H7 (cell line): ENCODE data around the gene HIVEP1. TPM values are rescaled to one million over a fixed set of nuclear protein-coding genes. Genes with fewer than 3 reads are reported as not detected.

Source experiments
- DNase-seq: peaks from one replicate; pipeline ENCODE4 v3.0.0; 2012
- H3K27me3 ChIP-seq: 2 replicates; pipeline ENCODE4 v1.6.0; 2011; ENCODE audit warnings: mild to moderate bottlenecking, low read length; ENCODE audit not compliant: control insufficient read depth, insufficient read depth
- H3K36me3 ChIP-seq: replicated peaks from 2 replicates; pipeline ENCODE4 v1.5.1; 2011; ENCODE audit warnings: low read length; ENCODE audit not compliant: control insufficient read depth, insufficient read depth
- H3K4me3 ChIP-seq: 2 replicates; pipeline ENCODE4 v1.5.1; 2011; ENCODE audit warnings: low read depth, mild to moderate bottlenecking, control low read depth, low read length, moderate library complexity; ENCODE audit not compliant: insufficient read depth
- total RNA-seq: library from RNA; depleted of rRNA; stranded (reverse); fragments of >200 nt; shearing (Covaris generic); gene quantifications from 2 replicates; pipeline ENCODE4 v1.2.3, GENCODE V29; 2014

The HIVEP1 gene
- total RNA-seq, 1 experiment from 2014 or later, result 13.3 TPM

DNA sequence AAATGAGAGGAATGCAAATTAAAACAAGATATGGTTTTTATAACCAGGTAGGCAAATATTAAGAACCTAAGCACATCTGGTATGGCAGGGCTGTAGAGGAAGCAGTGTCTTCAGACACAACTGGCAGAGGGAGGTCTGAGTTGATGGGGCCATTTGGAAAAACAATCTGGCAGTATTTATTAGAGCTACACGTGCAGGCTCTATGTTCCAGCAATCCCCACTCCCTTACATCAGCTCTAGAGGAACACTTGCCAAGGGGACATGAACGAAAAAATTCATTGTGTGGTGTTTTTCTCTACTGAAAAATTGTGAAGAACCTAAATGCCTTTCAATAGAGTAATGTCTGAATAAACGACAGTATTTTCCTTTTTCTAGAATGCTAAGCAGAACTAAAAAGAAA lies 166.4 kb downstream of the HIVEP1 start:
- Histone ChIP-seq H3K27me3 (no peaks in the 10 kb centered on the region), H3K4me3 (no peak overlapping the region), H3K36me3 (no peaks in the 10 kb centered on the region)
- DNase-seq, result no peak

DNA sequence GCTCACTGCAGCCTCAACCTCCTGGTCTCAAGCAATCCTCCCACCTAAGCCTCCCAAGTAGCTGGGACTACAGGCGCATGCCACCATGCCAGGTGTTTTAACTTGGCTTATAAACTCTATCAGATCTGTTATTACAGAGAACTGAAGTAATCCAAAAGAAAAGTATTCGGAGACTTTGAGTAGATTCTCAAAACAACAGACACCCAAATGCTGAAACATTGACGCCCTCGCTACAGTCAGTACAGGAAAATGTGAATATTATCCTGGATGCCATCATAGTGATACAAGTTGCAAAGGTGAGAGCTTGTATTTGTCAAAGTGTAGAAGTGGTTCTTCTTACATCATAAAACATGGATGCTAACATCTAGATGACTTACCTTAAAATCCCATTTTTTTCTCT lies 169.4 kb downstream of the HIVEP1 start:
- Histone ChIP-seq H3K36me3 (no peaks in the 10 kb centered on the region), H3K27me3 (no peaks in the 10 kb centered on the region), H3K4me3 (no peak overlapping the region)
- no peak for DNase-seq

GRCh38 chr6:12182676-12183075 lies 170.6 kb downstream of the HIVEP1 start:
- Histone ChIP-seq H3K4me3 (no peak overlapping the region), H3K36me3 (no peaks in the 10 kb centered on the region), H3K27me3 (no peaks in the 10 kb centered on the region)
- no peak for DNase-seq

DNA sequence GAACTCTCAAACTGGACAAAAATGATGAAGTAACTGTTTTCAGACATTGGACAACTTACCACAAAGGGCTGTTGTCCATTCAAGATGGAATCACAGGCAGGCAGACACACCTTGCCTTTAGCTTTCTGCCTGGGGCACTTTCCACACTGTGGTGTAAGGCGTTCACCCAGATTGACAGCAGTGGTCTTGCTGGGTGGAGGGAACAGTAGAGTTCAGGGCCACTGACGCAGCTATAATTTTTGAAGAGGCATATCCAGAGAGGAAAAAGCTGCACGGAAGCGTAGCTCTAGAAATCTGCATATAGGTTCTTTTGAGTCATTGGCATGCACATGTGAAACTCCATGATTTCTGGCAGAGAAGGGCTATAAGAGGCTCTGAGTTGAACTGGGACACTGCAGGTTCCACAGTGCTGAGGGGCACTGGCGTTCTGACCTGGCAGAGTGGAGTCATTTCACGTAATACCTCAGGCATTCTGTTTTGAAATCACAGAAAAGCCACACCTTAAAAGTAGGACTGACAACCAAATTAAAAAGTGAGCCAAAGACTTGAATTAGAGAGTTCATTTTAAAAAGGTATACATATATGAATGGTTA lies 173.1 kb downstream of the HIVEP1 start:
- DNase-seq, result no peak
- H3K4me3 ChIP-seq, result no peak overlapping the region
- H3K36me3 ChIP-seq, result no peaks in the 10 kb centered on the region
- no peaks in the 10 kb centered on the region for H3K27me3 ChIP-seq

- no peak for DNase-seq
- Histone ChIP-seq H3K36me3 (no peaks in the 10 kb centered on the region), H3K27me3 (no peaks in the 10 kb centered on the region), H3K4me3 (no peak overlapping the region)
Observed at GRCh38 chr6:12186528-12186927, 174.4 kb downstream of the HIVEP1 start.

GRCh38 chr6:12189150-12189549 lies 177.0 kb downstream of the HIVEP1 start:
- DNase-seq, result no peak
- H3K4me3 ChIP-seq, result no peak overlapping the region
- H3K27me3 ChIP-seq, result no peaks in the 10 kb centered on the region
- H3K36me3 ChIP-seq, result no peaks in the 10 kb centered on the region

- no peaks in the 10 kb centered on the region for H3K36me3 ChIP-seq
- no peaks in the 10 kb centered on the region for H3K27me3 ChIP-seq
- H3K4me3 ChIP-seq, result no peak overlapping the region
- no peak for DNase-seq
Observed at GRCh38 chr6:12189661-12190060, 177.5 kb downstream of the HIVEP1 start.

DNA sequence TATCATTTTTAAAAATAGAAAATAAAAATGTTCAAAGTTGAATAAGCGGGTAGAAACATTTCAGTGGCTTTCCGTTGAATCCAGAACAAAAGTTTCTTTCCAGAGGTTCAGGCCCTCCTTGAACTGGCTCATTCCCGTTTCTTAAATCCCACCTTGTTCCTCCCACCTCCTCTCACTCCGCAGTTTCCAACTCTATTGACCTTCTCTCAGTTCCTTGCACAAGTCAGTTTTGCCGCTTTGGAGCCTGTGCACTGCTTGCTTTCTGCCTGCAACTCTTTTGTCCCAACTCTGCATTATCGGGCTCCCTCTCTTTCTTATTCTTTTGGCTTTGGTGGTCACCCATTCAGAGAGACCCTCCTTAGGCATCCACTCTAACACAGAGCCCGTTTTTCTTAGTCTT lies 178.1 kb downstream of the HIVEP1 start:
- H3K36me3 ChIP-seq, result no peaks in the 10 kb centered on the region
- H3K27me3 ChIP-seq, result no peaks in the 10 kb centered on the region
- H3K4me3 ChIP-seq, result no peak overlapping the region
- DNase-seq, result no peak

GRCh38 chr6:12196326-12196936 lies 184.3 kb downstream of the HIVEP1 start:
- no peaks in the 10 kb centered on the region for H3K27me3 ChIP-seq
- H3K4me3 ChIP-seq, result no peak overlapping the region
- DNase-seq, result no peak
- no peaks in the 10 kb centered on the region for H3K36me3 ChIP-seq

DNA sequence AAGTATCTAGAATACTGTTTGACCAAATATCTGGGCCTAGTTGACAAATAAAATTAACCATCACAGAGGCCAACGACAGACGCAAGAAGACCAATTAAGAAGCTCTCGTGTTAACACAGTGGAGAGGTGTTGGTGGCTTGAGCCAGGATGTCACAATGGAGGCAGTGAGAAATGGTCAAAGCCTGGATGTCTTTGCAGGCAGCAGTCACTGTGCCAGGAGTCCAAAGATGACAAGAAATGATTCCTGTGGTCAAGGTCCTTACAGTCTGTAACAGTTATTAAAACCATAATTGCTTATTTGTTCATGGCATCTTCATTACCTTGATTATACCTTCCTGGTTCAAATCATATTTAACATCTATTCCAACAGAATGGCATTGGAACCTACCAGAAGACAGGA lies 186.7 kb downstream of the HIVEP1 start:
- Histone ChIP-seq H3K4me3 (no peak overlapping the region), H3K36me3 (no peaks in the 10 kb centered on the region), H3K27me3 (no peaks in the 10 kb centered on the region)
- no peak for DNase-seq

DNA sequence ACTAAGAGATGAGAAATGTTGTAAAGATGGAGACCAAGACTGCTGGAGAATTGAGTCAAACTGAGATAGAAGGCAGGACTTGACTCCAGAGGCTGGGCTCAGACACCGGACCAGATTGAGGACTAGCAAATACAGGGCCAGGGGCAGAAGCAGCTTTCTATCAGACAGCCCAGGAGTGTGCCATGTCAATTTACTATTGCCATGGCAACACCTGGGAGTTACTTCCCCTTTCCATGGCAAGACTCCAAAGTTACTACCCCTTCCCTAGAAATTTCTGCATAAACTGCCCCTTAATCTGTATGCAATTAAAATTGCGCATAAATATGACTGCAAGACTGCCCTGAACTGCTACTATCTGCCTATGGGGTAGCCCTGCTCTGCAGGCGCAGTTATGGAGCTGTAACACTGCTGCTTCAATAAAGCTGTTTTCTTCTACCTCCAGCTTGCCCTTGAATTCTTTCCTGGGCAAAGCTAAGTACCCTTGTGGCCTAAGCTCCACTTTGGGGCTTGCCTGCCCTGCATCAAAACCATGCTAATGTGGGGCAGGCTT lies 188.0 kb downstream of the HIVEP1 start:
- Histone ChIP-seq H3K4me3 (no peak overlapping the region), H3K27me3 (no peaks in the 10 kb centered on the region), H3K36me3 (no peaks in the 10 kb centered on the region)
- no peak for DNase-seq

DNA sequence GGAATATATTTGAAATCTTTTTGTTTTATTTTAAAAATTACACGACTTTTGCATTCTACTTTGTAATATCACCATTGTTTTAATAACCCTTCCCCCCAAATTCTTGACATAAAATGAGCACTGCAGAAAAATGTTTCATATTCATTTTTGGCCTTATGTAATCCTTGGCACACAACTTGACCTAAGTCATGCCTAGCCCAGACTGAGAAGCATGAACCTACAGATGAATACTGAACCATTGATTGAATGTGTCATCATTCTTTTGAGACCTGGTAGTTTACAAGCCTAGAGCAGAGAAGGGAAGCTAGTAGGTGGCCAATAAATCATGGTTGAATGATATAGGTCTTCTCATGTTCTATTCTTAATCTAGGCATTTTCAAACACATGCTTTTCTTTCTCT lies 188.6 kb downstream of the HIVEP1 start:
- Histone ChIP-seq H3K36me3 (no peaks in the 10 kb centered on the region), H3K27me3 (no peaks in the 10 kb centered on the region), H3K4me3 (no peak overlapping the region)
- no peak for DNase-seq

DNA sequence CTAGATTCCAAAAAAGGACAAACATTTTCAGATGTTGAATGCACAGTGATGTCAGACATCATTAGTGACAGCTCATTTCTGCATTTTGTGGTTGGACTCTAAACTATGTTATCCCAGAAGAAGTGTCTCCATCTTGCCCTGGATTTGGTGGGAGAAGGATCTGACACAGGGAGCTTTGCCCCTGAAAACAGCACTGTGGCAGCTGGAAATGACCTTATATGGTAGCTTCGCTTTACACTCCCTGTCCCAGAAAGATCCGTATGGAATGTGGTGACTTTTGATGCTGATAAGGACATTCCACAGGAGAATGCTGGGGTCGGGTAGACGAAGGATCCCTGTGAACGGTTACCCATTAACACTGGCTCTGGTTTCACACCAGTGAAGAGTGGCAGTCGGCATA lies 190.9 kb downstream of the HIVEP1 start:
- no peak overlapping the region for H3K4me3 ChIP-seq
- H3K36me3 ChIP-seq, result no peaks in the 10 kb centered on the region
- H3K27me3 ChIP-seq, result no peaks in the 10 kb centered on the region
- peak; percentile 22 for DNase-seq

- no peak for DNase-seq
Observed at GRCh38 chr6:12208190-12208589, 196.1 kb downstream of the HIVEP1 start.

DNA sequence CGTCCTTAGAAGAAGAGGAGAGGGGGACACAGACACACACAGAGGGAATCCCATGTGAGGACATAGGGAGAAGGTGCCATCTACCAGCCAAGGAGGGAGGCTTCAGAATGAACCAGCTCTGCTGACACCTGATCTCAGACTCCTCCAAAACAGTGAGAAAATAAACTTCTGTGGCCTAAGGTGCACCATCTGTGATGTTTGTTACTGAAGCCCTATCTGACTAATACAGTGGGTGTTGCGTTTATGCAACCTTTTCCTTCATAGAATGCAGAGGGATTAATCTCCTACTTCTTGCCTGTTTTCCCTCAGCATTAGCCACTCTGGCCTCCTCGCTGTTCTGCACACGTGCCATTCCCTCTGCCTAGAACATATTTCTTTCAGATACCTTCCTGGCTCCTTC lies 196.6 kb downstream of the HIVEP1 start:
- no peak for DNase-seq
- no peak overlapping the region for H3K4me3 ChIP-seq

More at GRCh38 chr6:12208190-12208589, 196.1 kb downstream of the HIVEP1 start:
- Histone ChIP-seq H3K4me3 (no peak overlapping the region), H3K36me3 (no peaks in the 10 kb centered on the region), H3K27me3 (no peaks in the 10 kb centered on the region)

More for the DNA sequence above, 196.6 kb downstream of the HIVEP1 start:
- Histone ChIP-seq H3K36me3 (no peaks in the 10 kb centered on the region), H3K27me3 (no peaks in the 10 kb centered on the region)
